Adipose tissue (tissue), 3 donors: ENCODE results near the gene MAB21L1. TPM values are rescaled to one million over a fixed set of nuclear protein-coding genes. Genes with fewer than 3 reads are reported as not detected.

Experiments
- H3K27ac ChIP-seq: one replicate; pipeline ENCODE4 v1.5.1; 2013; ENCODE audit warnings: low read depth, low read length
- WGBS, 3 donors: extraction: QIAGEN DNeasy Blood & Tissue Kit; methylation state at CpG; one replicate each; pipeline ENCODE4 v1.1.7; 2013; 5-methylcytosine and 5-hydroxymethylcytosine counted together
- polyA plus RNA-seq, 3 donors: library from polyadenylated mRNA; stranded (reverse); fragments of 200-250 nt; gene quantifications; one replicate each; pipeline ENCODE4 v1.2.3, GENCODE V29; 2013
- donor health status: healthy with polysubstance abuse.
- donor health status: Bipolar disorder and iron deficiency.
- donor health status: healthy.

MAB21L1 gene
- polyA plus RNA-seq, 3 donors, result 0.13 to 0.70 (median 0.22) TPM

- WGBS, 3 donors, result 89 to 91% (median 90%) methylated on average over 1 of the region's 1 CpG
- no peak overlapping the region for H3K27ac ChIP-seq
Observed at GRCh38 chr13:35482527-35482926, 6.0 kb upstream of the MAB21L1 start.

DNA sequence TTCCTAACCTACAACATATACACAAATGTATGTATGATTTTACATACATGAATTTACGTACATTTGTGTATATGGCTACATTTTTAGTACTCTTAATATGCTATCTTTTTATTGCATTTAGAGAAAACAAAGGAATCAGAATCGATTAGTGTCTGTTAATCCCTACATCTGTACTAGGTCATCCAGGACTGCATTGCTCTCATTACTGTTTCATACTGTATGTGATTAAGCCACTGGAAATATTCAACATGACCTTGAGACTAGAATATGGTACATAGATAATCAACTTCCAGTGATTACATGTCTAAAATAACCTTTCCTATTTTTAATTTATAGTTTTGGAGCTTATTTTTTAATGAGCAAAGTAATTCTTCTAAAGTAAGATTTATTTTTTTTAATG is 5.3 kb upstream of the MAB21L1 start:
- no peak overlapping the region for H3K27ac ChIP-seq
- WGBS, 3 donors, result 90 to 96% (median 91%) methylated on average over 2 of the region's 2 CpGs

DNA sequence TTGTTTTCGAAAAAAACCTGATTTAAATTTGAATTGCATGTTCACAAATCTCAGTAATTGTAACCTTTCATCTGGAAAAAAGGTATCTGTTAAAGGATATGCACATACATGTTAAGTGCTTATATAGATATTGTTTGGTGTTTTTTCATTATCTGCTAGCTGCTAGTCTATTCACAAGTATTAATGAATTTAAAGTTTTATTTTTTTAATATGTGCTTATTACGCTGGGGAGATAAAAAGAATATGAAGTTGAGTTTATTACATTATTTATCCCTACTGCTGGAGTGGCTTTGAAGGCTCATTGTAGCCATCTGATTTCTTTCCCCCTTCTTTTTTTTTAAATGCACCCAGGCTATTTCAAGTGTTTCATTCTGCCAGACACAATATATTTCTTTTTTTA is 3.9 kb upstream of the MAB21L1 start:
- WGBS, 3 donors, result 90 to 97% (median 91%) methylated on average over 2 of the region's 2 CpGs

DNA sequence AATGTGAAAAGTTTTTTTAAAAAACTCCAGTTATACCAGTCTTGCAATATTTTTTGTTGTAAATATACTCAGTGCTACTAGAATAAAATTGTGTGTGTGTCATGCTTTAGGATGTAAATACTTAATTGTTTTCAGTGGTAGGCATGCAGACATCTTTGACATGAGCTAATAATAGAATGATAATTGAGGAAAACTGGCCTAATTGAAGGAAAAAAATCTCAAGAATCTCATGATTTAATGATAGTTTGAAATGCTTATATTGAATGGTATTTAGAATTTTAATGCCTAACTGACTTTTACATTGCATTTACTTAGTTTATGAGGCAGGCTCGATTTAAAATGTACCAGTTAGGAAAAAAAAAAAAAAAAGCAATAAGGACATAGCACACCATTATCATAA is 3.2 kb upstream of the MAB21L1 start:
- WGBS, 3 donors, result 71 to 88% (median 85%) methylated on average over 1 of the region's 1 CpG
- H3K27ac ChIP-seq, result no peak overlapping the region

More for the DNA sequence above, 3.9 kb upstream of the MAB21L1 start:
- no peak overlapping the region for H3K27ac ChIP-seq

- 66 to 82% (median 79%) methylated on average over 14 of the region's 14 CpGs for WGBS, 3 donors
- no peak overlapping the region for H3K27ac ChIP-seq
Observed at GRCh38 chr13:35479038-35479492, 2.6 kb upstream of the MAB21L1 start.

- no peak overlapping the region for H3K27ac ChIP-seq
- 46 to 59% (median 46%) methylated on average over 50 to 51 of the region's 51 CpGs for WGBS, 3 donors
Observed at GRCh38 chr13:35478271-35479037, 2.0 kb upstream of the MAB21L1 start.

- 62 to 82% (median 68%) methylated on average over 5 of the region's 5 CpGs for WGBS, 3 donors
- H3K27ac ChIP-seq, result no peak overlapping the region
Observed at GRCh38 chr13:35477386-35477946, 977 bp upstream of the MAB21L1 start.

DNA sequence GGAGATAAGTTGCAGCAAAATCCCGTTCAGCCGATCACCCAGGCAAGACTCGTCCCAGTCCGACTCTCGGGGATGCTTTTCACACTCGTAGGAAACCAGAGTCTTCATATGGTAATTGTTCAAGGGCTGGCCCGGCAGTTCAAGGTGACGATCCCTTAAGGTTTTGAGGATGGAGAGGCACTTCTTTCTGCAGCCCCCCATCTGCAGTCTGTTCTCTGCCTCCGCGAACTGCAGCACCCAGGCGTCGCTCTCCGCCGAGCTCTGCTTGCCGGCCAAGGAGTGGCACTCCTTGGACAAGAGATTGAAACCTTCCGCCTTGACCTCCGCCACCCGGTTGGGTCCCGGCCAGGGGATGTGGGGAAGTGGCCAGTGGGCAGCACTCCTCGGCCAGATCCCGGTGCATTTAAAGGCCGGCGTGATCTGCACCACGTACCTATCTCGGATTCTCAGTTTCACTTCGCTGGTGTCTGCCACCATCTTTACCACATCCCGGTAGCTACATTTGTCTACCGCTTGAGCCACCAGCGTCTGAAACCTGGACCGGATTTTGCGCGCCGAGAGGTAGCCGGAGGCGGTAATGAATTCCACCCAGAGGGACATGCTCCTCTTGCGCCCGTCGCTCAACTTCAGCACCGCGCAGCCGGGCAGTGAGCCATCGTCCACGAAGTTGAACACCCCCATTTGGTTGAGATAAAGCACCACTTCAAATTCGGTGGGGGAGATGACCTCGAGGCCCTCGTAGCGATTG is 1.1 kb downstream of the MAB21L1 start:
- H3K27ac ChIP-seq, result no peak overlapping the region
- WGBS, 3 donors, result 22 to 54% (median 26%) methylated on average over 47 of the region's 47 CpGs

DNA sequence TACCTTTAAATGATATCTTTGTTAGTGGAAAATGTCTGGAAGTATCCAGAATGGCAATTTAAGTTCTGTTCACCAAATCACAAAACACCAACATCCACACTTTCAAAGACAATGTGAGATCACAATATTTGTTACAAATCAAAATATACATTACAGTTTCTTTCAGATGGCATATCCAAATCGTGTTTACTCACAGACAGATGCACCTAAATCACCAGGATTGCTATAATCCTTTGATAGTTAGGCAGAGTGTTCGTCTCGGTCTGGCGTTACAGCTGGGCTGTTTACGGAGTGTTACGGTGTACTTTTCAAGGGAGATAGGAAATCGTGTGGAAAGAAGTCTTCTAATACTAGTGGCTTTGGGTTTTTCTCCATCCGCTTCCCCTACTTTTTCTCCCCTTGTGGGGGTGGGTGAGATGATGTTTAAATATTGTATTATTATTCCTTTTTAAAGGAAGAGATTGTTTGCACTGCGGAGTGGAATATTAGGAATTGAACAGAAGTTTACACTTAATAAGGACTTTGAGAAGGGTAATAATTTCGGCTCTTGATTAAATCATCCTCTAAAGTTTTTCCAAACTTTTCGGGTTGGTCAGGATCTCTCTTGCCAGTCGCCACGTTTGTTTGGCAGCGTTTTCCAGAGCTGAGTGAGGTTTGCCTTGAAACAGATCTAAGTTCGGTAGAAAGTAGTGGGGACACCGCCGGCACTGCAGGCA is 1.8 kb downstream of the MAB21L1 start:
- 38 to 62% (median 42%) methylated on average over 17 of the region's 17 CpGs for WGBS, 3 donors
- H3K27ac ChIP-seq, result no peak overlapping the region

GRCh38 chr13:35473802-35474201 is 2.7 kb downstream of the MAB21L1 start:
- H3K27ac ChIP-seq, result no peak overlapping the region
- WGBS, 3 donors, result 71 to 83% (median 80%) methylated on average over 2 of the region's 2 CpGs

DNA sequence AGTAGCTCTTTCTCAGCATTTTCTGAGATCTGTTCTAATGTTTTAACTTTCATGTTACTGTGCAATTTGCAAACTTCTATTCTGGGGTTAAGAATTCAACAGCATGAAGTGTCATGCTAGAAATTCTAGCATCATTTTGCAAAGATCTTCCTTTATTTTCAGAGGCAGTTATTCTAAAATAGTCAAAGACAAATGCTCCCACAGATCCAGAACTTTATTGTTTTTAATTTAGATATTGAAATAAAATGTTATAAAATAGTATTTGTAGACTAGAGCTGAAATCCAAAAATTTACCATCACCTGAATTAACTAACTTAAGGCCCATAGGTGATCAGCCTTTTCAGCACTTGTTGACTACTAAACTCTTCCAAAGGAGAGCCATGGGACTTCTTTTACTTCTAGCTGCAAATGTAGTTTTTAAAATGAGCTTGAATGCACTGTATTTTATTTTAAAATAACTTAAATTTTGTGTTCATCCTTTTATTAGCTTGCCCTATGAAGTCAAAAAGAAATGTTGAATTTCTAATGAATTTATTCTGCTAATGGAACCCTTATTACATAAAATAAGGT is 3.2 kb downstream of the MAB21L1 start:
- H3K27ac ChIP-seq, result no peak overlapping the region

DNA sequence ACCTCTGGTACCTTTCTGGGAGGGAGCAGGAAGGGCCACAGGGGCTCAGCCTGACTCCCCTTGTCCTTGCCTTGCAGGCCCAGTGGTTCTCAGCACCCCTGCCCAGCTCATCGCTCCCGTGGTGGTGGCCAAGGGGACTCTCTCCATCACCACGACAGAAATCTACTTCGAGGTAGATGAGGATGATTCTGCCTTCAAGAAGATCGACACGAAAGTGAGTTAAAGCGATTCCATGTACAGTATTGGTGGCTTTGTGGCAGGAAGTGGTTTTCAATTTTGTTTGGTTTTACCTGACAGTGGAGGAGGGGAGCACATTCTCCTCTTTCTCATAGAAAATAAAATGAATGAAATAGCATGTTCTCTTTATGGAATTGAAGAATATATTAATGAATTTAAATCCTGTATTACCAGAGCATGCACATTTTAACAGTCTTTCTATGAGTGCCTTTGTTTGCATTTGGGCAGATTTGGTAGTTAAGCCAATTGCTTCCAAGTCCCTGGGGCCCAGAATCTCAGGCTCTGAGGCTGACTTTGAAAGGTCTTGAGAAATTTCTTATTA is 4.1 kb downstream of the MAB21L1 start:
- WGBS, 3 donors, result 63 to 79% (median 66%) methylated on average over 7 of the region's 7 CpGs

GRCh38 chr13:35471706-35472322 is 4.7 kb downstream of the MAB21L1 start:
- 60 to 74% (median 64%) methylated on average over 28 of the region's 28 CpGs for WGBS, 3 donors
- H3K27ac ChIP-seq, result no peak overlapping the region

More for the DNA sequence above, 4.1 kb downstream of the MAB21L1 start:
- no peak overlapping the region for H3K27ac ChIP-seq

GRCh38 chr13:35470671-35471661 is 5.5 kb downstream of the MAB21L1 start:
- 10 to 18% (median 13%) methylated on average over 68 of the region's 68 CpGs for WGBS, 3 donors
- H3K27ac ChIP-seq, result peak overlapping the region; percentile 26

DNA sequence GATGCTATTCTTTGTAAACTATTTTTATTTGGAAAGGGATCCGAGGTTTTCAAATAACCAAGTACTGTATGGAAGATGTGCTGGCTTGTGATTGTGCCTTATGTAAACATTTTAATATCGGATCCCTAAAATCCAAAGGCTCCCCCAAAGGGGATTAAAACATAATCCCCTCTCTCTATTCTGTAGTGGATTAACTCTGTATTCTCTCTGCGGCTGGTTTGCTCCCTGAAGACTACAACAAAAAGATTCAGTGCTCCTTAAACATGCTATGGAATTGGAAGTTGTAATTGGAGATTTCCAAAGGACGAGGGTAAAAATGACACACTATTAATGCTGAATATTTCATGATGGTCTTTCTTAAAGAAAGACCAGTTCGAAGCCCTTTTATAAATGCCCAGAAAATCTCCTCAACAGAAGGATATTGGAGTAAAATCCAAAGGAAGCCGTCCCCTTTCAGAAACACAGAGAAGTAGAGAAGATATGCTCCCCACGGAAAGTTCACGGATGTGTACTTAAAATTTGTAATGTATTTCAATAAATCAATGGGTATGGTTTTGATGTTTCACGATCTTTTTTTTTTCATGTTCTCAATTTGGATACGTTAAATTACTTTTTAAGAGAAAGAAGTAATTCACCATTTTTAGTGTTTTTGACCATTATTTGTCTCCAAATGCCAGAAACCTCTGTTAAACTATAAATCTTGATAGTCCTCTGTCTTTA is 6.5 kb downstream of the MAB21L1 start:
- H3K27ac ChIP-seq, result no peak overlapping the region
- 61 to 76% (median 62%) methylated on average over 10 of the region's 10 CpGs for WGBS, 3 donors

- 95 to 96% (median 96%) methylated on average over 1 of the region's 1 CpG for WGBS, 3 donors
- no peak overlapping the region for H3K27ac ChIP-seq
Observed at GRCh38 chr13:35468195-35468594, 8.3 kb downstream of the MAB21L1 start.
